ENCODE measurements around the gene TAPT1.

- TF ChIP-seq NR3C1 (IDR thresholded peaks at IDR 0.05) (no peak), JUNB (IDR thresholded peaks at IDR 0.05) (no peak), RCOR1 (IDR thresholded peaks at IDR 0.05; ENCODE audit: low read depth, low read length) (no peak), POLR2A (IDR thresholded peaks at IDR 0.05; ENCODE audit: low read length) (no peak), MAZ (IDR thresholded peaks at IDR 0.05; ENCODE audit: borderline replicate concordance, low read depth, low read length) (no peak), RAD21 (conservative IDR thresholded peaks at IDR 0.05 in 1 of 2, IDR thresholded peaks at IDR 0.05 in 1 of 2) (no peak), ZC3H11A (IDR thresholded peaks at IDR 0.05) (no peak), SREBF2 (IDR thresholded peaks at IDR 0.05) (no peak)
- TF ChIP-seq, protein P1, sequence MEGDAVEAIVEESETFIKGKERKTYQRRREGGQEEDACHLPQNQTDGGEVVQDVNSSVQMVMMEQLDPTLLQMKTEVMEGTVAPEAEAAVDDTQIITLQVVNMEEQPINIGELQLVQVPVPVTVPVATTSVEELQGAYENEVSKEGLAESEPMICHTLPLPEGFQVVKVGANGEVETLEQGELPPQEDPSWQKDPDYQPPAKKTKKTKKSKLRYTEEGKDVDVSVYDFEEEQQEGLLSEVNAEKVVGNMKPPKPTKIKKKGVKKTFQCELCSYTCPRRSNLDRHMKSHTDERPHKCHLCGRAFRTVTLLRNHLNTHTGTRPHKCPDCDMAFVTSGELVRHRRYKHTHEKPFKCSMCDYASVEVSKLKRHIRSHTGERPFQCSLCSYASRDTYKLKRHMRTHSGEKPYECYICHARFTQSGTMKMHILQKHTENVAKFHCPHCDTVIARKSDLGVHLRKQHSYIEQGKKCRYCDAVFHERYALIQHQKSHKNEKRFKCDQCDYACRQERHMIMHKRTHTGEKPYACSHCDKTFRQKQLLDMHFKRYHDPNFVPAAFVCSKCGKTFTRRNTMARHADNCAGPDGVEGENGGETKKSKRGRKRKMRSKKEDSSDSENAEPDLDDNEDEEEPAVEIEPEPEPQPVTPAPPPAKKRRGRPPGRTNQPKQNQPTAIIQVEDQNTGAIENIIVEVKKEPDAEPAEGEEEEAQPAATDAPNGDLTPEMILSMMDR (IDR thresholded peaks at IDR 0.05): no peak
- TF ChIP-seq, protein P2, sequence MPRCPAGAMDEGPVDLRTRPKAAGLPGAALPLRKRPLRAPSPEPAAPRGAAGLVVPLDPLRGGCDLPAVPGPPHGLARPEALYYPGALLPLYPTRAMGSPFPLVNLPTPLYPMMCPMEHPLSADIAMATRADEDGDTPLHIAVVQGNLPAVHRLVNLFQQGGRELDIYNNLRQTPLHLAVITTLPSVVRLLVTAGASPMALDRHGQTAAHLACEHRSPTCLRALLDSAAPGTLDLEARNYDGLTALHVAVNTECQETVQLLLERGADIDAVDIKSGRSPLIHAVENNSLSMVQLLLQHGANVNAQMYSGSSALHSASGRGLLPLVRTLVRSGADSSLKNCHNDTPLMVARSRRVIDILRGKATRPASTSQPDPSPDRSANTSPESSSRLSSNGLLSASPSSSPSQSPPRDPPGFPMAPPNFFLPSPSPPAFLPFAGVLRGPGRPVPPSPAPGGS (IDR thresholded peaks at IDR 0.05): no peak
- TF ChIP-seq, protein P3, sequence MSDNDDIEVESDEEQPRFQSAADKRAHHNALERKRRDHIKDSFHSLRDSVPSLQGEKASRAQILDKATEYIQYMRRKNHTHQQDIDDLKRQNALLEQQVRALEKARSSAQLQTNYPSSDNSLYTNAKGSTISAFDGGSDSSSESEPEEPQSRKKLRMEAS (IDR thresholded peaks at IDR 0.05): no peak
These were observed 106.3 kb downstream of the TAPT1 start for GRCh38 chr4:16119981-16120380.

Measured in A549 (cell line).